Keratinocyte (primary cell): ENCODE measurements around the gene STK26. TPM values are rescaled to one million over a fixed set of nuclear protein-coding genes. Genes with fewer than 3 reads are reported as not detected.

Experiments used
- DNase-seq: peaks from one replicate; pipeline ENCODE4 v3.0.0-alpha.2; 2011; ENCODE audit warnings: low read depth, missing footprints, low spot score
- FAIRE-seq: peaks from 2 replicates; lab custom pipeline; 2011; peaks lifted over from hg19 to GRCh38; lab: Jason Lieb, UNC
- H2AFZ ChIP-seq: 2 replicates; pipeline ENCODE4 v1.6.0; 2012; ENCODE audit warnings: low read length, control low read depth, inconsistent platforms; ENCODE audit not compliant: control insufficient read depth
- H3K27ac ChIP-seq: 2 replicates; pipeline ENCODE4 v1.5.1; 2011; ENCODE audit warnings: low read length; ENCODE audit not compliant: control insufficient read depth, insufficient read depth
- H3K27me3 ChIP-seq: 3 replicates; pipeline ENCODE4 v1.6.0; 2011; ENCODE audit warnings: low read length; ENCODE audit not compliant: control insufficient read depth, insufficient read depth; ENCODE audit errors: extremely low read depth
- H3K36me3 ChIP-seq, 2 experiments: 2 replicates in 1 of 2; 3 replicates in 1 of 2; pipeline ENCODE4 v1.5.1; 2011; ENCODE audit warnings: low read length in 2 of 2, mild to moderate bottlenecking in 1 of 2; ENCODE audit not compliant: control insufficient read depth in 2 of 2, insufficient read depth in 2 of 2; ENCODE audit errors: extremely low read depth in 1 of 2
- H3K4me1 ChIP-seq: 3 replicates; pipeline ENCODE4 v1.5.1; 2011; ENCODE audit warnings: low read length; ENCODE audit not compliant: control insufficient read depth, insufficient read depth; ENCODE audit errors: extremely low read depth
- H3K4me2 ChIP-seq: 3 replicates; pipeline ENCODE4 v1.6.0; 2011; ENCODE audit warnings: low read depth, low read length; ENCODE audit not compliant: control insufficient read depth, insufficient read depth; ENCODE audit errors: extremely low read depth
- H3K4me3 ChIP-seq, 3 experiments: fragments of 200-600 bp in 1 of 3; sonication (generic) in 1 of 3; 2 replicates in 2 of 3; 3 replicates in 1 of 3; pipeline ENCODE4 v1.5.1; 2011 to 2016; ENCODE audit warnings: low read length in 3 of 3, mild to moderate bottlenecking in 3 of 3, control low read depth in 2 of 3, inconsistent platforms in 1 of 3, low read depth in 1 of 3, mixed read lengths in 1 of 3, mixed run types in 1 of 3, moderate library complexity in 1 of 3; ENCODE audit not compliant: control insufficient read depth in 2 of 3, insufficient read depth in 2 of 3; ENCODE audit errors: extremely low read depth in 1 of 3
- H3K79me2 ChIP-seq: 2 replicates; pipeline ENCODE4 v1.6.0; 2012; ENCODE audit warnings: low read length; ENCODE audit not compliant: control insufficient read depth, insufficient read depth
- H3K9ac ChIP-seq: 3 replicates; pipeline ENCODE4 v1.6.0; 2011; ENCODE audit warnings: low read length; ENCODE audit not compliant: control insufficient read depth, insufficient read depth; ENCODE audit errors: extremely low read depth
- H3K9me1 ChIP-seq: 3 replicates; pipeline ENCODE4 v1.6.0; 2011; ENCODE audit warnings: low read length; ENCODE audit not compliant: control insufficient read depth, insufficient read depth; ENCODE audit errors: extremely low read depth
- H3K9me3 ChIP-seq: 2 replicates; pipeline ENCODE4 v1.5.1; 2012; ENCODE audit warnings: low read depth, low read length; ENCODE audit not compliant: control insufficient read depth
- H4K20me1 ChIP-seq: 3 replicates; pipeline ENCODE4 v1.6.0; 2011; ENCODE audit warnings: low read length; ENCODE audit not compliant: control insufficient read depth, insufficient read depth; ENCODE audit errors: extremely low read depth
- CTCF ChIP-seq, 3 experiments: IDR thresholded peaks in 1 of 3; conservative IDR thresholded peaks in 1 of 3; optimal IDR thresholded peaks in 1 of 3; 2 replicates in 2 of 3; 3 replicates in 1 of 3; pipeline versions ENCODE3 to v1.5.1; 2011; ENCODE audit warnings: low read length in 3 of 3, mild to moderate bottlenecking in 3 of 3, moderate library complexity in 2 of 3, control low read depth in 1 of 3, inconsistent platforms in 1 of 3; ENCODE audit not compliant: insufficient read depth in 2 of 3; ENCODE audit errors: extremely low read depth in 1 of 3
- EZH2 ChIP-seq: IDR thresholded peaks from one replicate; pipeline ENCODE4 v1.6.1; 2012; ENCODE audit warnings: inconsistent platforms, mild to moderate bottlenecking, low read length, moderate library complexity
- dilution Hi-C: fragments of 300-500 bp; cut with MboI; formaldehyde crosslinking; loops from one replicate; pipeline ENCODE4 v1.7.0; 2020; ENCODE audit warnings: low sequenced_read_pairs; ENCODE audit not compliant: extremely low pct_ligation_motif_present
- polyA plus RNA-seq, 5 experiments: library from polyadenylated mRNA; depleted of rRNA in 3 of 5; stranded (reverse) in 3 of 5; stranded (forward) in 1 of 5; unstranded in 1 of 5; fragments of >200 nt; gene quantifications; 1 replicate in 1 of 5; 2 replicates in 3 of 5; 3 replicates in 1 of 5; pipeline versions ENCODE4 v1.2.1 to v1.2.3, GENCODE V29; 2011 to 2012; ENCODE audit warnings: missing spikeins in 2 of 5, low read depth in 1 of 5, low replicate concordance in 1 of 5

STK26 gene
- polyA plus RNA-seq, 1 donor (not counting 4 experiments of a cell fraction or from before 2014, with no cell fraction given), result 32.3 TPM

GRCh38 chrX:132015875-132016274 is 7.2 kb upstream of the STK26 start:
- DNase-seq (no peak), FAIRE-seq (no peak)
- H3K79me2 ChIP-seq, result no peaks in the 10 kb centered on the region
- H3K4me1 ChIP-seq, result no peaks in the 10 kb centered on the region
- no peak overlapping the region for H3K9ac ChIP-seq
- H3K27ac ChIP-seq, result no peak overlapping the region
- TF ChIP-seq CTCF (optimal IDR thresholded peaks at IDR 0.05 in 1 of 3, IDR thresholded peaks at IDR 0.05 in 1 of 3, conservative IDR thresholded peaks at IDR 0.05 in 1 of 3; ENCODE audit: extremely low read depth in 1 of 3, insufficient read depth in 2 of 3, low read length in 3 of 3), result no peak
- TF ChIP-seq EZH2, result no peak
- H2AFZ ChIP-seq, result no peak overlapping the region
- H3K9me1 ChIP-seq, result no peaks in the 10 kb centered on the region
- no peaks in the 10 kb centered on the region for H4K20me1 ChIP-seq
- H3K27me3 ChIP-seq, result no peaks in the 10 kb centered on the region
- no peaks in the 10 kb centered on the region for H3K36me3 ChIP-seq
- no peak overlapping the region for H3K4me2 ChIP-seq
- no peaks in the 10 kb centered on the region for H3K9me3 ChIP-seq
- no peak overlapping the region for H3K4me3 ChIP-seq
- dilution Hi-C loops, result no loop called here

- H3K4me1 ChIP-seq, result no peaks in the 10 kb centered on the region
- H3K79me2 ChIP-seq, result no peaks in the 10 kb centered on the region
- DNase-seq, result no peak
- no peaks in the 10 kb centered on the region for H3K27me3 ChIP-seq
- H3K4me2 ChIP-seq, result no peak overlapping the region
- no peak overlapping the region for H3K27ac ChIP-seq
- no peak overlapping the region for H2AFZ ChIP-seq
- TF ChIP-seq EZH2 (no peak), CTCF (optimal IDR thresholded peaks at IDR 0.05 in 1 of 3, IDR thresholded peaks at IDR 0.05 in 1 of 3, conservative IDR thresholded peaks at IDR 0.05 in 1 of 3; ENCODE audit: extremely low read depth in 1 of 3, insufficient read depth in 2 of 3, low read length in 3 of 3) (no peak)
- no peaks in the 10 kb centered on the region for H3K9me3 ChIP-seq
- H3K4me3 ChIP-seq, result no peak overlapping the region
- no peaks in the 10 kb centered on the region for H4K20me1 ChIP-seq
- H3K9me1 ChIP-seq, result no peaks in the 10 kb centered on the region
- no peak for FAIRE-seq
- H3K9ac ChIP-seq, result no peak overlapping the region
- H3K36me3 ChIP-seq, result no peaks in the 10 kb centered on the region
- dilution Hi-C loops, result no loop called here
Measured at GRCh38 chrX:132016628-132017430, 6.3 kb upstream of the STK26 start.
